Common myeloid progenitor, CD34-positive (primary cell): Measurements from ENCODE around the gene GDPD5.
A peak's percentile ranks its signal among the peaks of the same experiment; 100 is the strongest.

ENCODE experiments used
- CTCF ChIA-PET: fragments of 350-600 bp; sonication (Branson Sonifier 250); formaldehyde crosslinking; loops from one replicate; lab custom pipeline; 2021; ENCODE audit warnings: antibody characterized with exemption; lab: Charles Lee
- POLR2A ChIA-PET: fragments of 350-600 bp; sonication (Branson Sonifier 250); formaldehyde crosslinking; loops from one replicate; lab custom pipeline; 2021; ENCODE audit warnings: antibody characterized with exemption; lab: Charles Lee
- DNase-seq, 3 donors: peaks; one replicate each; pipeline versions ENCODE4 v3.0.0 to v3.0.0-alpha.2; 2013
- H3K27ac ChIP-seq, 2 experiments: 1 replicate in 1 of 2; 2 replicates in 1 of 2; pipeline ENCODE4 v1.7.0; 2013; ENCODE audit warnings: inconsistent platforms in 2 of 2, low read length in 2 of 2, mild to moderate bottlenecking in 2 of 2, low read depth in 1 of 2, moderate library complexity in 1 of 2; ENCODE audit not compliant: severe bottlenecking in 2 of 2, insufficient read depth in 1 of 2, poor library complexity in 1 of 2
- H3K27me3 ChIP-seq, 5 experiments: replicated peaks in 2 of 5; 1 replicate in 3 of 5; 2 replicates in 2 of 5; pipeline versions ENCODE4 v1.6.1 to v1.7.0; 2013; ENCODE audit warnings: low read length in 4 of 5, mild to moderate bottlenecking in 2 of 5, moderate library complexity in 2 of 5, inconsistent platforms in 1 of 5; ENCODE audit not compliant: insufficient read depth in 5 of 5, control insufficient read depth in 4 of 5
- H3K36me3 ChIP-seq, 4 experiments: 1 replicate in 2 of 4; 2 replicates in 2 of 4; pipeline versions ENCODE4 v1.6.1 to v1.7.0; 2013; ENCODE audit warnings: low read length in 3 of 4, control low read depth in 1 of 4, mild to moderate bottlenecking in 1 of 4; ENCODE audit not compliant: control insufficient read depth in 4 of 4, insufficient read depth in 4 of 4
- H3K4me1 ChIP-seq, 4 experiments: 1 replicate in 3 of 4; 2 replicates in 1 of 4; pipeline versions ENCODE4 v1.6.1 to v1.7.1; 2013; ENCODE audit warnings: low read length in 3 of 4, mild to moderate bottlenecking in 3 of 4, control low read depth in 1 of 4, inconsistent platforms in 1 of 4, moderate library complexity in 1 of 4; ENCODE audit not compliant: control insufficient read depth in 4 of 4, insufficient read depth in 4 of 4; ENCODE audit errors: control extremely low read depth in 1 of 4
- H3K4me3 ChIP-seq, 7 experiments: 1 replicate in 4 of 7; 2 replicates in 3 of 7; pipeline versions ENCODE4 v1.5.1 to v1.7.0; 2013; ENCODE audit warnings: mild to moderate bottlenecking in 7 of 7, low read length in 6 of 7, moderate library complexity in 6 of 7, inconsistent platforms in 2 of 7, low read depth in 2 of 7, control low read depth in 1 of 7; ENCODE audit not compliant: insufficient read depth in 4 of 7, control insufficient read depth in 1 of 7; ENCODE audit errors: extremely low read depth in 1 of 7
- H3K9me3 ChIP-seq, 5 experiments: 1 replicate in 4 of 5; 2 replicates in 1 of 5; pipeline versions ENCODE4 v1.6.1 to v1.7.1; 2013; ENCODE audit warnings: low read length in 4 of 5, mild to moderate bottlenecking in 2 of 5, inconsistent platforms in 1 of 5, low read depth in 1 of 5, moderate library complexity in 1 of 5; ENCODE audit not compliant: control insufficient read depth in 4 of 5, insufficient read depth in 2 of 5; ENCODE audit errors: control extremely low read depth in 1 of 5
- WGBS: methylation state at CpG from one replicate; pipeline ENCODE4 v1.1.5; 2013; ENCODE audit not compliant: insufficient coverage; 5-methylcytosine and 5-hydroxymethylcytosine counted together

Gene GDPD5

GRCh38 chr11:75398906-75399305, 126.8 kb downstream of the GDPD5 start:
- H3K4me1 ChIP-seq = peaks cover 17 to 40% (median 35%) of the 10 kb centered on the region in 4 experiments
- ChIA-PET POLR2A (interaction anchor here (1.0 kb wide), 1 partner anchor 116 kb away, joined by 3 read pairs; no protein-coding TSS in a partner anchor), CTCF (interaction anchor here (0.7 to 4.5 kb wide), 7 partner anchors 9 to 123 kb away, joined by 3 to 22 read pairs (median 4); no protein-coding TSS in a partner anchor)
- 85% methylated on average over 6 of the region's 8 CpGs for WGBS
- DNase-seq = no peak
- H3K27ac ChIP-seq = no peak overlapping the region
- H3K9me3 ChIP-seq = no peaks in the 10 kb centered on the region
- no peaks in the 10 kb centered on the region for H3K27me3 ChIP-seq
- peaks cover 7 to 41% (median 24%) of the 10 kb centered on the region in 4 experiments for H3K36me3 ChIP-seq
- H3K4me3 ChIP-seq = peak overlapping the region in 3 of 7 experiments; percentile 97 to 99 (median 98)

GRCh38 chr11:75394085-75394840, 131.5 kb downstream of the GDPD5 start:
- H3K4me3 ChIP-seq = no peak overlapping the region
- ChIA-PET POLR2A (no interaction called here), CTCF (interaction anchor here (0.6 to 4.5 kb wide), 3 partner anchors 9 to 1482 kb away, joined by 3 to 18 read pairs (median 3); no protein-coding TSS in a partner anchor)
- H3K27ac ChIP-seq = no peak overlapping the region
- no peaks in the 10 kb centered on the region for H3K27me3 ChIP-seq
- WGBS = 95% methylated on average over 8 of the region's 8 CpGs
- DNase-seq = no peak
- peaks cover 0 to 6% (median 1%) of the 10 kb centered on the region in 4 experiments for H3K4me1 ChIP-seq
- no peaks in the 10 kb centered on the region for H3K9me3 ChIP-seq
- H3K36me3 ChIP-seq = no peaks in the 10 kb centered on the region

GRCh38 chr11:75389925-75390324, 135.8 kb downstream of the GDPD5 start:
- Histone ChIP-seq H3K9me3 (no peaks in the 10 kb centered on the region), H3K4me1 (peaks cover 0 to 8% (median 7%) of the 10 kb centered on the region in 4 experiments), H3K27ac (no peak overlapping the region), H3K4me3 (no peak overlapping the region), H3K36me3 (no peaks in the 10 kb centered on the region), H3K27me3 (no peaks in the 10 kb centered on the region)
- CTCF ChIA-PET = interaction anchor here (1.0 to 20.1 kb wide), 12 partner anchors 8 to 111 kb away, joined by 3 to 455 read pairs (median 8); partner anchors contain the start of gene ARRB1
- POLR2A ChIA-PET = no interaction called here
- DNase-seq = no peak
- 96% methylated on average over 6 of the region's 7 CpGs for WGBS

GRCh38 chr11:75389276-75389605, 136.5 kb downstream of the GDPD5 start:
- Histone ChIP-seq H3K27me3 (no peaks in the 10 kb centered on the region), H3K9me3 (no peaks in the 10 kb centered on the region), H3K4me1 (peaks cover 0 to 12% (median 11%) of the 10 kb centered on the region in 4 experiments), H3K36me3 (no peaks in the 10 kb centered on the region), H3K27ac (no peak overlapping the region), H3K4me3 (no peak overlapping the region)
- WGBS = 94% methylated on average over 7 of the region's 11 CpGs
- CTCF ChIA-PET = interaction anchor here (0.8 to 20.1 kb wide), 21 partner anchors 8 to 154 kb away, joined by 3 to 455 read pairs (median 5); partner anchors contain the start of gene ARRB1
- POLR2A ChIA-PET = no interaction called here
- no peak for DNase-seq

- CTCF ChIA-PET = interaction anchor here (0.6 to 20.1 kb wide), 29 partner anchors 9 to 186 kb away, joined by 3 to 455 read pairs (median 5); partner anchors contain the start of gene ARRB1
- H3K36me3 ChIP-seq = no peaks in the 10 kb centered on the region
- no peak overlapping the region for H3K27ac ChIP-seq
- H3K4me1 ChIP-seq = peaks cover under 1 to 18% (median 17%) of the 10 kb centered on the region in 4 experiments
- POLR2A ChIA-PET = no interaction called here
- H3K4me3 ChIP-seq = peak overlapping the region in 1 of 7 experiments; percentile 52
- H3K9me3 ChIP-seq = no peaks in the 10 kb centered on the region
- WGBS = 45% methylated on average over 6 of the region's 9 CpGs
- DNase-seq = peak; percentile 81 to 93 (median 89)
- no peaks in the 10 kb centered on the region for H3K27me3 ChIP-seq
Observed at GRCh38 chr11:75388386-75389275, 137.1 kb downstream of the GDPD5 start.

- DNase-seq = no peak
- Histone ChIP-seq H3K4me1 (peaks cover 5 to 25% (median 24%) of the 10 kb centered on the region in 4 experiments), H3K27ac (no peak overlapping the region), H3K4me3 (no peak overlapping the region), H3K36me3 (no peaks in the 10 kb centered on the region), H3K9me3 (no peaks in the 10 kb centered on the region), H3K27me3 (no peaks in the 10 kb centered on the region)
- ChIA-PET CTCF (interaction anchor here (0.6 to 20.1 kb wide), 26 partner anchors 10 to 187 kb away, joined by 3 to 455 read pairs (median 6); partner anchors contain the start of gene ARRB1), POLR2A (no interaction called here)
- WGBS = no CpG with 5 or more reads among the region's 3 CpGs
Observed at GRCh38 chr11:75387736-75388294, 137.9 kb downstream of the GDPD5 start.
